Measurements from ENCODE around the gene PCCA.

GRCh38 chr13:100363285-100363711 lies 274.4 kb downstream of the PCCA start:
- TF ChIP-seq POLR2A (IDR thresholded peaks at IDR 0.05; ENCODE audit: low read length) (no peak), GATA1 (IDR thresholded peaks at IDR 0.05; ENCODE audit: low read depth, low read length) (no peak)

Data from erythroblast (primary cell).